ENCODE measurements around the gene SLC22A23. TPM values are rescaled to one million over a fixed set of nuclear protein-coding genes. Genes with fewer than 3 reads are reported as not detected.

Gene SLC22A23
- total and polyA plus RNA-seq, 2 experiments from 2014 or later = 2.4 to 7.3 TPM

DNA sequence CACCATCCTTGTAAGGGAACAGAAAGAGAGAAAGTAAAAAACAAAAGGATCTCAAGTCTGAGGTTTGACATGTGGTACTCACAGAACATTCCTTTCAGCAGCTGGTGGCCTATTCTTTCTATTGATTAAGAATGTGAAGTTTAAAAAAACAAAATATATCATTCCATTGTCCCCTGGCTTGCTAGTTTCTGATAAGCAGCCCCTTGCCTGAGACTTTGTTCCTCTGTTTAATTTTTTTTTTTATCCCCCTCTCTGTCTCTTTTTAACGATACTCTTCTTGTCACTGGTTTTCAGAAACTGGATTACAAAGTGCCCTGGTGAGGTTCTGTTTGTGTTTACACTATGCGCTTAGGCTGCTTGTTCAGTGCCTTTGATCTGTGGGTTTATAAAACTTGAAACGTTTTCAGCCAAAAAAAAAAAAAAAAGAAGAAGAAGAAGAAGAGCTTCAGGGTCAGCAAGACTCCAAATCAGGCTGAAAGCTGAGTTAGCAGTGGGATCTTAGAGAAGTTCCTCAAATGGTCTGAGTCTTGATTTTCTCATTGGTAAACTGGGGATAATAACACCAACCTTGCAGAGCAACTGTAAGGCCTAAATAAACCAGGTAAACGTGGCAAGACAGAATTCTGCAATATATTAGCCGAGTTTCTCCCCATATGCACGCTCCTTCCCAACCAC lies 45.1 kb upstream of the SLC22A23 start:
- no peak for DNase-seq
- Histone ChIP-seq H3K4me3 (no peak overlapping the region), H3K36me3 (ENCODE audit: low read depth) (no peaks in the 10 kb centered on the region), H3K79me2 (ENCODE audit: insufficient read depth) (no peaks in the 10 kb centered on the region), H3K4me2 (ENCODE audit: unreplicated experiment) (no peak overlapping the region), H3K9me2 (ENCODE audit: insufficient read depth) (no peaks in the 10 kb centered on the region), H3K9ac (no peak overlapping the region), H2AFZ (no peak overlapping the region), H3K9me3 (ENCODE audit: low read depth) (no peaks in the 10 kb centered on the region), H3K4me1 (ENCODE audit: insufficient read depth) (peaks cover 8% of the 10 kb centered on the region), H3K27ac (no peak overlapping the region), H3F3A (ENCODE audit: insufficient read depth) (no peaks in the 10 kb centered on the region), H3K27me3 (replicated peaks; ENCODE audit: insufficient read depth) (no peaks in the 10 kb centered on the region), H4K20me1 (ENCODE audit: insufficient read depth) (no peaks in the 10 kb centered on the region)
- no peak for TF ChIP-seq EZH2phosphoT487 (IDR thresholded peaks at IDR 0.05; ENCODE audit: insufficient read depth, low read depth)
- TF ChIP-seq EZH2 (IDR thresholded peaks at IDR 0.05; ENCODE audit: insufficient read depth, poor library complexity, severe bottlenecking) = no peak
- in situ Hi-C loops (cut with MboI) = no loop called here
- WGBS, 2 experiments (ENCODE audit: low coverage in 1 of 2, low lambda C conversion rate in 2 of 2, missing lambda C conversion rate in 2 of 2) = 76 to 78% methylated on average over 6 of the region's 6 CpGs

DNA sequence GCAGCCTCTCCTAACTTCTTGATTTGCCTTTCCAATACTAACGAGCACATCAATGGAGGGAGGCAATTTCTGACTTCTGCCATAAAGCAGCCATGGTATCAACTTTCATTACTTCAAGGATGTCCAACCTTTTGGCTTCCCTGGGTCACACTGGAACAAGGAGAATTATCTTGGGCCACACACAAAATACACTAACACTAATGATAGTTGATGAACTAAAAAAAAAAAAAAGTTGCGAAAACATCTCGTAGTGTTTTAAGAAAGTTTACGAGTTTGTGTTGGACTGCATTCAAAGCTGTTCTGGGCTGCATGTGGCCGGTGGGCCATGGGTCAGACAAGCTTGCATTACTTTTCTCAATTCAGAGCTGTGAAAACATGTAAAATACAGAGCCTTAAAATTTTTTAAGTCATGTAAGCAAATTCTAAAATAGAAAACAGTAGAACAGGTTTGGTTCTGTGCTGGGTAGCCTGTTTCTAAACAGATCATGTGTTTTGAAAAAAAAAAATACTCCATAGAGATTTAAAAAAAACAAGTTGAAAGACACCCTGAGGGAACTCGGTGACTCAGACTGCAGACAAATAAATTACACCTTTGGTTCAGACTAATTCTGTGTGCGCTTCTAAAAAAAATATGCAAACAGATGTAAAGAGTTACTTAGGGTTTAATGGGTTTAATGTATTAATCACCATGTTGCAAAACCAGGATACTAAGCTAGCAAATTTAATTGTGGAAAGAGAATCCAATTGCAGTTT lies 43.6 kb upstream of the SLC22A23 start:
- no peaks in the 10 kb centered on the region for H3K27me3 ChIP-seq (replicated peaks; ENCODE audit: insufficient read depth)
- 58 to 62% methylated on average over 7 of the region's 7 CpGs for WGBS, 2 experiments (ENCODE audit: low coverage in 1 of 2, low lambda C conversion rate in 2 of 2, missing lambda C conversion rate in 2 of 2)
- no peaks in the 10 kb centered on the region for H3K9me3 ChIP-seq (ENCODE audit: low read depth)
- no peak for TF ChIP-seq EZH2phosphoT487 (IDR thresholded peaks at IDR 0.05; ENCODE audit: insufficient read depth, low read depth)
- no peak for TF ChIP-seq EZH2 (IDR thresholded peaks at IDR 0.05; ENCODE audit: insufficient read depth, poor library complexity, severe bottlenecking)
- peaks cover 8% of the 10 kb centered on the region for H3K4me1 ChIP-seq (ENCODE audit: insufficient read depth)
- H3K4me3 ChIP-seq = no peak overlapping the region
- H4K20me1 ChIP-seq (ENCODE audit: insufficient read depth) = no peaks in the 10 kb centered on the region
- no peak overlapping the region for H3K27ac ChIP-seq
- H3K36me3 ChIP-seq (ENCODE audit: low read depth) = no peaks in the 10 kb centered on the region
- no peaks in the 10 kb centered on the region for H3K79me2 ChIP-seq (ENCODE audit: insufficient read depth)
- peak; percentile 84 for DNase-seq
- H3K9me2 ChIP-seq (ENCODE audit: insufficient read depth) = no peaks in the 10 kb centered on the region
- H2AFZ ChIP-seq = no peak overlapping the region
- in situ Hi-C loops (cut with MboI) = no loop called here
- H3K9ac ChIP-seq = no peak overlapping the region
- H3K4me2 ChIP-seq (ENCODE audit: unreplicated experiment) = no peak overlapping the region
- no peaks in the 10 kb centered on the region for H3F3A ChIP-seq (ENCODE audit: insufficient read depth)

DNA sequence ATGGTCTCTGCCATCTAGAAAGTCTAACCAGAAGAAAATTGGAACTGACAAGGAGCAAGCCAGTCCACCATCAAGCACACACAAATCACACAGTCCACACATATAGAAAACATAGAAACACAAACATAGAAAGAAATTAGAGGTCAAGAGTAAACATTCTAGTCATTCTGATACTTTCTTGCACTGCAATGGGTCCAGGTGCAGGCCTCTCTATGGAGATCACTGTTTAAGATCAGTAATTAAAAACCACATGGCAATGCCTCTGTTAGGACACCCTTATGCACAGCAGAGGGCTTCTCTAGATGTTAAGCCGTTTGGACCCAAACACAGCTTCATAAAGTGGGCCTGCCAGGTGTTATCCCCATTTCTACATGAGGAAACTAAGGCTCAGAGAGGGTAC lies 42.8 kb upstream of the SLC22A23 start:
- Histone ChIP-seq H3F3A (ENCODE audit: insufficient read depth) (no peaks in the 10 kb centered on the region), H3K36me3 (ENCODE audit: low read depth) (no peaks in the 10 kb centered on the region), H4K20me1 (ENCODE audit: insufficient read depth) (no peaks in the 10 kb centered on the region), H2AFZ (no peak overlapping the region), H3K9ac (no peak overlapping the region), H3K27ac (no peak overlapping the region), H3K79me2 (ENCODE audit: insufficient read depth) (no peaks in the 10 kb centered on the region), H3K4me2 (ENCODE audit: unreplicated experiment) (no peak overlapping the region), H3K4me1 (ENCODE audit: insufficient read depth) (peaks cover 8% of the 10 kb centered on the region), H3K9me3 (ENCODE audit: low read depth) (no peaks in the 10 kb centered on the region), H3K9me2 (ENCODE audit: insufficient read depth) (no peaks in the 10 kb centered on the region), H3K27me3 (replicated peaks; ENCODE audit: insufficient read depth) (no peaks in the 10 kb centered on the region), H3K4me3 (no peak overlapping the region)
- TF ChIP-seq EZH2phosphoT487 (IDR thresholded peaks at IDR 0.05; ENCODE audit: insufficient read depth, low read depth) (no peak), EZH2 (IDR thresholded peaks at IDR 0.05; ENCODE audit: insufficient read depth, poor library complexity, severe bottlenecking) (no peak)
- 94 to 100% methylated on average over 1 of the region's 1 CpG for WGBS, 2 experiments (ENCODE audit: low coverage in 1 of 2, low lambda C conversion rate in 2 of 2, missing lambda C conversion rate in 2 of 2)
- DNase-seq = no peak
- in situ Hi-C loops (cut with MboI) = no loop called here

DNA sequence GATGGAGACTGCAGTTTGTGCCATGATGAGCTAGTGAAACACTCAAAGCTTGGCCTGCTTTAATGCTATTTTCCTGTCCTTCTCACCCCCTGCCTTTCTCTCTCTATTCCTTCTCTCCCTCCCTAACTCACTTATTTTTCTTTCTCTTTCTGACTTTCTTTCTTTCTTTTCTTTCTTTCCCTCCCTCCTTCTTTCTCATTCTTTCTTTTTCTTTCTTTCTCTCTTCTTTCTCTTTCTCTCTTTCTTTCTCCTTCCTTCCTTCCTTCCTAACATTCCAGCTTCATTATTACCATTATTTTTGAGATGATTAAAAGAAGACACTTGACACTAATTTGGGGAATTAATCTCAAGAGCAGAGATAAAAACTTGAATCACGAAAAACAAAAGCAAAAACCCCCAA lies 39.5 kb upstream of the SLC22A23 start:
- Histone ChIP-seq H2AFZ (no peak overlapping the region), H3K9me3 (ENCODE audit: low read depth) (no peaks in the 10 kb centered on the region), H3F3A (ENCODE audit: insufficient read depth) (no peaks in the 10 kb centered on the region), H3K79me2 (ENCODE audit: insufficient read depth) (no peaks in the 10 kb centered on the region), H3K4me1 (ENCODE audit: insufficient read depth) (peaks cover 8% of the 10 kb centered on the region), H4K20me1 (ENCODE audit: insufficient read depth) (no peaks in the 10 kb centered on the region), H3K27me3 (replicated peaks; ENCODE audit: insufficient read depth) (no peaks in the 10 kb centered on the region), H3K36me3 (ENCODE audit: low read depth) (no peaks in the 10 kb centered on the region), H3K9me2 (ENCODE audit: insufficient read depth) (no peaks in the 10 kb centered on the region), H3K4me2 (ENCODE audit: unreplicated experiment) (no peak overlapping the region), H3K9ac (no peak overlapping the region), H3K4me3 (no peak overlapping the region), H3K27ac (no peak overlapping the region)
- 93 to 96% methylated on average over 1 of the region's 1 CpG for WGBS, 2 experiments (ENCODE audit: low coverage in 1 of 2, low lambda C conversion rate in 2 of 2, missing lambda C conversion rate in 2 of 2)
- no peak for DNase-seq
- in situ Hi-C loops (cut with MboI) = no loop called here
- TF ChIP-seq EZH2phosphoT487 (IDR thresholded peaks at IDR 0.05; ENCODE audit: insufficient read depth, low read depth) (no peak), EZH2 (IDR thresholded peaks at IDR 0.05; ENCODE audit: insufficient read depth, poor library complexity, severe bottlenecking) (no peak)
